Left ventricle myocardium inferior (tissue), 1 donor: ENCODE measurements around the gene TUBB1. TPM values are rescaled to one million over a fixed set of nuclear protein-coding genes. Genes with fewer than 3 reads are reported as not detected.
A peak's percentile ranks its signal among the peaks of the same experiment; 100 is the strongest.

ENCODE experiments used
- DNase-seq: peaks from one replicate; pipeline ENCODE4 v3.0.0-alpha.2; 2020
- H3K27ac ChIP-seq: fragments of 200-600 bp; replicated peaks from 2 replicates; pipeline ENCODE4 v1.8.0; 2021
- H3K27me3 ChIP-seq: fragments of 200-600 bp; 2 replicates; pipeline ENCODE4 v1.8.0; 2021; ENCODE audit warnings: low read depth
- H3K36me3 ChIP-seq: fragments of 200-600 bp; 2 replicates; pipeline ENCODE4 v1.8.0; 2021
- H3K4me1 ChIP-seq: fragments of 200-600 bp; 2 replicates; pipeline ENCODE4 v1.8.0; 2021
- H3K4me3 ChIP-seq: fragments of 200-600 bp; 2 replicates; pipeline ENCODE4 v1.8.0; 2021; ENCODE audit warnings: mild to moderate bottlenecking, moderate library complexity
- H3K9me3 ChIP-seq: fragments of 200-600 bp; replicated peaks from 2 replicates; pipeline ENCODE4 v1.8.0; 2021
- CTCF ChIP-seq: fragments of 200-600 bp; IDR thresholded peaks from 2 replicates; pipeline ENCODE4 v1.8.0; 2021; ENCODE audit warnings: antibody characterized with exemption, mild to moderate bottlenecking, borderline replicate concordance
- intact Hi-C: fragments of 100-400 bp; cut with micrococcal nuclease; formaldehyde crosslinking; loops from one replicate; pipeline ENCODE4 v1.11.0; 2022
- total RNA-seq: library from RNA; stranded (reverse); fragmentation: NEBNext Ultra II Directional; extraction: Animal tissue kit (Norgen Biotek cat#: 25700); gene quantifications from one replicate; pipeline ENCODE4 v1.2.1, GENCODE V29; 2021
- donor health status: DM: no; HTN: yes; CAD: no; lungs with severe emphysema.

Gene TUBB1
- total RNA-seq, 1 donor from 2014 or later: 0.30 TPM

GRCh38 chr20:59042796-59043631 is 23.8 kb downstream of the TUBB1 start:
- peak; percentile 48 for TF ChIP-seq CTCF
- intact Hi-C loops: no loop called here

GRCh38 chr20:59043698-59044097 is 24.5 kb downstream of the TUBB1 start:
- intact Hi-C loops: no loop called here
- no peak for TF ChIP-seq CTCF
- Histone ChIP-seq H3K4me1 (peaks cover 45% of the 10 kb centered on the region), H3K27ac (peak overlapping the region; percentile 88), H3K9me3 (no peaks in the 10 kb centered on the region), H3K4me3 (no peak overlapping the region), H3K36me3 (no peaks in the 10 kb centered on the region), H3K27me3 (no peaks in the 10 kb centered on the region)
- no peak for DNase-seq

More at GRCh38 chr20:59042796-59043631, 23.8 kb downstream of the TUBB1 start:
- peak overlapping the region; percentile 88 for H3K27ac ChIP-seq
- peak overlapping the region; percentile 88 for H3K4me3 ChIP-seq
- H3K4me1 ChIP-seq: peaks cover 46% of the 10 kb centered on the region
- peak; percentile 93 for DNase-seq
- no peaks in the 10 kb centered on the region for H3K27me3 ChIP-seq
- H3K9me3 ChIP-seq: no peaks in the 10 kb centered on the region
- H3K36me3 ChIP-seq: peaks cover 4% of the 10 kb centered on the region

- Histone ChIP-seq H3K4me3 (no peak overlapping the region), H3K36me3 (no peaks in the 10 kb centered on the region), H3K27me3 (no peaks in the 10 kb centered on the region), H3K27ac (peak overlapping the region; percentile 88), H3K4me1 (peaks cover 40% of the 10 kb centered on the region), H3K9me3 (no peaks in the 10 kb centered on the region)
- no peak for TF ChIP-seq CTCF
- no peak for DNase-seq
- intact Hi-C loops: no loop called here
Measured at GRCh38 chr20:59044295-59044694, 25.1 kb downstream of the TUBB1 start.

GRCh38 chr20:59044796-59045195 is 25.6 kb downstream of the TUBB1 start:
- no peak for DNase-seq
- intact Hi-C loops: no loop called here

GRCh38 chr20:59046862-59047261 is 27.6 kb downstream of the TUBB1 start:
- Histone ChIP-seq H3K4me3 (no peak overlapping the region), H3K9me3 (no peaks in the 10 kb centered on the region), H3K27ac (no peak overlapping the region), H3K36me3 (no peaks in the 10 kb centered on the region), H3K4me1 (peaks cover 14% of the 10 kb centered on the region), H3K27me3 (peaks cover 14% of the 10 kb centered on the region)
- DNase-seq: no peak
- no peak for TF ChIP-seq CTCF
- intact Hi-C loops: no loop called here

More at GRCh38 chr20:59044796-59045195, 25.6 kb downstream of the TUBB1 start:
- peaks cover 35% of the 10 kb centered on the region for H3K4me1 ChIP-seq
- no peaks in the 10 kb centered on the region for H3K27me3 ChIP-seq
- H3K4me3 ChIP-seq: no peak overlapping the region
- TF ChIP-seq CTCF: no peak
- no peaks in the 10 kb centered on the region for H3K36me3 ChIP-seq
- no peaks in the 10 kb centered on the region for H3K9me3 ChIP-seq
- no peak overlapping the region for H3K27ac ChIP-seq
